Measurements from ENCODE around the gene PARD3.

GRCh38 chr10:34853357-34853756 lies 38.3 kb upstream of the PARD3 start:
- TF ChIP-seq CTCF (IDR thresholded peaks at IDR 0.05; ENCODE audit: low read depth, low read length, poor library complexity, severe bottlenecking) (no peak), EZH2phosphoT487 (IDR thresholded peaks at IDR 0.05; ENCODE audit: borderline replicate concordance, low read length) (no peak)
